Body of pancreas (tissue), 4 donors: ENCODE measurements around the gene CAMK2G.

Experiments
- POLR2A ChIP-seq, 3 donors: fragments of 450-650 bp; IDR thresholded peaks; one replicate each; pipeline ENCODE4 v1.6.1; 2016; ENCODE audit warnings: antibody characterized with exemption in 3 of 3, mild to moderate bottlenecking in 2 of 3
- TF ChIP-seq, protein P1 (sequence below), 7 experiments: fragments of 450-650 bp in 4 of 7; fragments of 200-600 bp in 3 of 7; sonication (generic) in 3 of 7; IDR thresholded peaks; one replicate each; pipeline ENCODE4 v1.5.1; 2016 to 2019; ENCODE audit warnings: antibody characterized with exemption in 7 of 7

DNA sequence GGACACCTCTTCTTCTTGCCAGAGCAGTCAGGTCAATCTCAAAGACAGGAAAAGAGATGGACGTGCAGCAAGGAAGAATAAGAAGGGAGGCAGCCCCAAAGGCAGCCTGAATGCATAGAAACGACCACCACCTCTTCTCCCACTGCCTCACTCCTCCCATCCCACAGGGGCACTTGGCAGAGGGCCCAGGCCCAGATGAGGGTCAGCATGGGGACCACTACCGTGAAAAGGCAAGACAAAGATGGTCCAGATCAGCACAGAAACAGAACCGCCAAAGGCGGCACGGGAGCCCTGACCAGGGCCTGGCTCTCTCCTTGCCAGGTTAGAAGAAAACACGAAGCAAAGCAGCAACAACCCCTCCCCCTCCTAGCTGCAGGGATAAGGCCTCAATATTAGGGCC lies 61.0 kb downstream of the CAMK2G start:
- TF ChIP-seq, protein P1, sequence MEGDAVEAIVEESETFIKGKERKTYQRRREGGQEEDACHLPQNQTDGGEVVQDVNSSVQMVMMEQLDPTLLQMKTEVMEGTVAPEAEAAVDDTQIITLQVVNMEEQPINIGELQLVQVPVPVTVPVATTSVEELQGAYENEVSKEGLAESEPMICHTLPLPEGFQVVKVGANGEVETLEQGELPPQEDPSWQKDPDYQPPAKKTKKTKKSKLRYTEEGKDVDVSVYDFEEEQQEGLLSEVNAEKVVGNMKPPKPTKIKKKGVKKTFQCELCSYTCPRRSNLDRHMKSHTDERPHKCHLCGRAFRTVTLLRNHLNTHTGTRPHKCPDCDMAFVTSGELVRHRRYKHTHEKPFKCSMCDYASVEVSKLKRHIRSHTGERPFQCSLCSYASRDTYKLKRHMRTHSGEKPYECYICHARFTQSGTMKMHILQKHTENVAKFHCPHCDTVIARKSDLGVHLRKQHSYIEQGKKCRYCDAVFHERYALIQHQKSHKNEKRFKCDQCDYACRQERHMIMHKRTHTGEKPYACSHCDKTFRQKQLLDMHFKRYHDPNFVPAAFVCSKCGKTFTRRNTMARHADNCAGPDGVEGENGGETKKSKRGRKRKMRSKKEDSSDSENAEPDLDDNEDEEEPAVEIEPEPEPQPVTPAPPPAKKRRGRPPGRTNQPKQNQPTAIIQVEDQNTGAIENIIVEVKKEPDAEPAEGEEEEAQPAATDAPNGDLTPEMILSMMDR (IDR thresholded peaks at IDR 0.05), result no peak
- no peak for TF ChIP-seq POLR2A (IDR thresholded peaks at IDR 0.05)
